Esophagus squamous epithelium (tissue), 4 donors: Measurements from ENCODE around the gene NOD1.

Experiments
- CTCF ChIP-seq, 6 experiments: fragments of 450-650 bp in 4 of 6; fragments of 200-600 bp in 2 of 6; sonication (generic) in 2 of 6; IDR thresholded peaks; one replicate each; pipeline ENCODE4 v1.5.1; 2016 to 2019; ENCODE audit warnings: antibody characterized with exemption in 6 of 6, mild to moderate bottlenecking in 4 of 6, moderate library complexity in 4 of 6
- POLR2A ChIP-seq, 4 donors: fragments of 450-650 bp; IDR thresholded peaks; one replicate each; pipeline ENCODE4 v1.6.1; 2017; ENCODE audit warnings: antibody characterized with exemption in 4 of 4, mild to moderate bottlenecking in 4 of 4, moderate library complexity in 3 of 4

- TF ChIP-seq CTCF (IDR thresholded peaks at IDR 0.05) (no peak), POLR2A (IDR thresholded peaks at IDR 0.05) (no peak)
Observed at GRCh38 chr7:30487371-30487770, 8.8 kb upstream of the NOD1 start.
